Measurements from ENCODE around the gene TYROBP.
A peak's percentile ranks its signal among the peaks of the same experiment; 100 is the strongest.

TYROBP gene

GRCh38 chr19:35869327-35870123 is 38.6 kb downstream of the TYROBP start:
- peak; percentile 92 to 97 for DNase-seq

DNA sequence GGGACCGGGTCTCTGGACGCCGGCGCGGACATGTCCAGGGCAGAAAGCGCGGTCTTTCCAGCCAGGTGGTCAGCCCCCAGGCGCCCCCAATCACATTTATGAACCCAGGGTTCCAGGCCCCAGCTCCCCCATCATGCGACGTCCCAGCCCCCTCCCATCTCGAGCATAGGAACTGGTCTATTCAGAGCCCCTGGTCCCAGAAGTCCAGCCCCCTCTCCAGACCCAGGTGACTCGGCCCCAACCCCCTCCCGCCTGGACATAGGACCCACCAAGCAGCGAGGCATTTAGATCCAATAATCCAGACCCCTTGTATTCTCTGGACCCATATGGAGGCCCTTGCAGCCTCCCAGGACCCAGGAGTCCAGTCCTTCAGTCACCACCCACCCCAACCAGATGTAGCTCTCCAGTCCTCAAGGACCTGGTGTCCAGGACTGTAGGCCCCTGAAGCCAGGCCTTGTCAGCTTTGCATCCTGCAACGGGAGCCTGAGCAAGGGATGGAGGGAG is 39.2 kb downstream of the TYROBP start:
- DNase-seq: no peak

GRCh38 chr19:35868172-35868822 is 39.8 kb downstream of the TYROBP start, which contains the start of gene APLP1:
APLP1 (plus strand) TSS chr19:35868574; CDS start chr19:35868637, 63 bp downstream.
- peak; percentile 79 to 85 for DNase-seq

DNA sequence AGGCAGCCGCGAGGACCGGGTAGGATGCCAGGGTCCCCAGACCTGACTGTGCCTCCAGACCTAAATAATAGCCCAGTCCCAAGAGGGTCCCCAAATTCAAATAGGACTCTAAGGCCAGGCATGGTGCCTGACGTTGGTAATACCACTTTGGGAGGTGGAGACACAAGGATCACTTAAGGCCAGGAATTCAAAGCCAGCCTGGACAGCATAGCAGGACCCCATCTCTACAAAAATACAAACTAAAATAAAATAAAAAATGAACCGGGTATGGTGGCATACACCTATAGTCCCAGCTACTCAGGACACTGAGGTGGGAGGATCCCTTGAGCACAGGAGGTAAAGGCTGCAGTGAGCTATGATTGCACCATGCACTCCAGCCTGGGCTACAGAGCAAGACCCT is 45.1 kb downstream of the TYROBP start:
- no peak for DNase-seq

DNA sequence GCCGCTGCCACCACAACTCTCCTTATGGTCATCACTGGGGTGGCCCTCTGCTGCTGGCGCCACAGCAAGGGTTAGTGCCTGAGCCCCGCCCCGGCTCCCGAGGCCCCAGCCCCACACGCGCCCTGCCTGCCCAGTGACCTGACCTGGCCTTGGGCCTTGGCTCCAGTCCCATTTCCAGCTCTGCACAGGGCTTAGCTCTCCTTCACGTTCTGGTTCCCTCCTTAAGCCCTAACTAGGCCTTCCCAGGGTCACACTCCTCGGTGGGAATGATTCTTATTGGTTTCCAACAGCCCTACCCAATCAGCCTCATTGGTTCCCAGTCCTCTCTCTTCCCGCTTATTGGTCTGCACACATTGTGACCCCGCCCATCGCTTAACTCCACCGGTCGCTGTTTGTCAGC is 45.6 kb downstream of the TYROBP start:
- DNase-seq: no peak

DNA sequence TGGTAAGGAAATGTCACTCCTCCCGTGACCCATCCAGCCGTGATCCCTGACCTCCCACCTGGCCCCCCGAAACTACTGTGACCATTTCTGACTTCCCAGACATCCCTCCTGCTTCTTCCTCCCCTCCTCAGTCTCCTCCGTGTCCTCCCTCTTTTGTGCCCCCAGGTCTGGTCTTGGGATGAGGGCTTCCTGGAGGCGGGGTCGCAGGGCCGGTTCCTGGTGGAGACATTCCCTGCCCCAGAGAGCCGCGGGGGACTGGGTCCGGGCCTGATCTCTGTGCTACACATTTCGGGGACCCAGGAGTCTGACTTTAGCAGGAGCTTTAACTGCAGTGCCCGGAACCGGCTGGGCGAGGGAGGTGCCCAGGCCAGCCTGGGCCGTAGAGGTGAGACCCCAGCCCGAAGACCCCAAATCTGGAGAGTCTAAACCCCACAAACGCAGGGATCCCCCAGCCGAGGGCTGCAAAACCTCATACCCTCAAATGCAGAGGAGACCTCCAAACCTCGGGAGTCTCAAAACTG is 46.4 kb downstream of the TYROBP start:
- no peak for DNase-seq

- DNase-seq: no peak
These were observed 47.1 kb downstream of the TYROBP start for GRCh38 chr19:35860818-35861639.

DNA sequence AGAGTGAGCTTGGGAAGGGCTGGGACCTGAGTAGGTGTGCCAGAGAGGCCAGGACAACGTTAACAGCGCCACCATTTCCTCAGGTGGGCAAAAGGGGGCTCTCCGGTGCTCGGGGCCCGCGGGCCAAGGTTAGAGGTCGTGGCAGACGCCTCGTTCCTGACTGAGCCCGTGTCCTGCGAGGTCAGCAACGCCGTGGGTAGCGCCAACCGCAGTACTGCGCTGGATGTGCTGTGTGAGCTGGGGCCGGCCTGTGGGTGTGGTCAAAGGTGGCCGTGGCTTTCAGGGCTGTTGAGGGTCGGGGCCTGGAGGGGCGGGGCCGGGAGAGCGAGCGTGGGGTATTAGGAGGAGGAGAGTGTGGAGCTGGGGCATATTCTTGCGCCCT is 47.7 kb downstream of the TYROBP start:
- DNase-seq: no peak

DNA sequence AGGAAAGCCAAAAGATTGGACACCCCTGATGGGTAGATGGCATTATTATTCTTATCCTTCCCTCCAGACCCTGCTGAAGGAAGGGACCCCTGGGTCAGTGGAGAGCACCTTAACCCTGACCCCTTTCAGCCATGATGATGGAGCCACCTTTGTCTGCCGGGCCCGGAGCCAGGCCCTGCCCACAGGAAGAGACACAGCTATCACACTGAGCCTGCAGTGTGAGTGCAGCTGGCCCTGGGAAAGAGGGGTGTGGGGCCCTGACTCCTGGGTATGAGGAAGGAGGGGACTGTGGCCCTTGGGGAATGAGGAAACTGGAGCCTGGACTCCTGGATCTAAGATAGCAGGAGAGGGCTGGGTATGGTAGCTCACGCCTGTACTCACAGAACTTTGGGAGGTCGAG is 48.7 kb downstream of the TYROBP start:
- DNase-seq: no peak

DNA sequence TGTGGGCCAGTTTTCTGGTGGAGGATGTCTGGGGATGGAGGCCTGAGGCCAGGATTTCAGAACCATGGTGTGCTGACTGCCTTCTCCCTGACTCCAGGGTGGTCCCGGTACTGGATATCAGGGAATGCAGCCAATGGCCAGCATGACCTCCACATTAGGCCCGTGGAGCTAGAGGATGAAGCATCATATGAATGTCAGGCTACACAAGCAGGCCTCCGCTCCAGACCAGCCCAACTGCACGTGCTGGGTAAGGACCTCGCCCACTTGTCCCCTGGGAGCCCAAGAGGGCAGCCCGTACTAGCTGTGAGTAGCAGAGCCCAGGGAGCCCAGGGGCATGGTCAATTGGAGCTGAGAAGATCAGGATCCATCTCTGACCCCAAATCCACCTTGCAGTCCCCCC is 49.8 kb downstream of the TYROBP start:
- no peak for DNase-seq

GRCh38 chr19:35856546-35857149 is 51.4 kb downstream of the TYROBP start, which contains the start of gene KIRREL2:
KIRREL2 (plus strand) TSS chr19:35856911; CDS start chr19:35857120, 209 bp downstream.
- no peak for DNase-seq

All from NCI-H1930 (cell line).